Measurements from ENCODE around the gene TCF12.

DNA sequence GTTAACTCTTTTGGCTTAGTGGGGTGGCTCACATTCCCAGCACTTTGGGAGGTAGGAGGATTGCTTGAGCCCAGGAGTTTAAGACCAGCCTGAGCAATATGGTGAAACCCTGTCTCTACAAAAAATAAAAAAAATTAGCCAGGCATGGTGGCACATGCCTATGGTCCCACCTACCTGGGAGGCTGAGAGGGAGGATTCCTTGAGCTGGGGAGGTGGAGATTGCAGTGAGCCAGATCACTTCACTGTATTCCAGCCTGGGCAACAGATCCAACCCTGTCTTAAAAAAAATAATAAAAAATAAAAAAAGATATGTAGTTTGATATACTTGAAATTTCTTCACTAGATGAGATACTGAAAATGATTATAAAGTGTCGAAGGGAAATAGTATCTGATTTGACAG is 178.8 kb downstream of the TCF12 start:
- TF ChIP-seq SIN3A (IDR thresholded peaks at IDR 0.05; ENCODE audit: borderline replicate concordance, insufficient read depth, low read depth, low read length) (no peak), TCF7L2 (IDR thresholded peaks at IDR 0.05; ENCODE audit: low read depth, low read length) (no peak), POLR2AphosphoS5 (IDR thresholded peaks at IDR 0.05; ENCODE audit: low read depth, low read length) (no peak)
- TF ChIP-seq, protein P1, sequence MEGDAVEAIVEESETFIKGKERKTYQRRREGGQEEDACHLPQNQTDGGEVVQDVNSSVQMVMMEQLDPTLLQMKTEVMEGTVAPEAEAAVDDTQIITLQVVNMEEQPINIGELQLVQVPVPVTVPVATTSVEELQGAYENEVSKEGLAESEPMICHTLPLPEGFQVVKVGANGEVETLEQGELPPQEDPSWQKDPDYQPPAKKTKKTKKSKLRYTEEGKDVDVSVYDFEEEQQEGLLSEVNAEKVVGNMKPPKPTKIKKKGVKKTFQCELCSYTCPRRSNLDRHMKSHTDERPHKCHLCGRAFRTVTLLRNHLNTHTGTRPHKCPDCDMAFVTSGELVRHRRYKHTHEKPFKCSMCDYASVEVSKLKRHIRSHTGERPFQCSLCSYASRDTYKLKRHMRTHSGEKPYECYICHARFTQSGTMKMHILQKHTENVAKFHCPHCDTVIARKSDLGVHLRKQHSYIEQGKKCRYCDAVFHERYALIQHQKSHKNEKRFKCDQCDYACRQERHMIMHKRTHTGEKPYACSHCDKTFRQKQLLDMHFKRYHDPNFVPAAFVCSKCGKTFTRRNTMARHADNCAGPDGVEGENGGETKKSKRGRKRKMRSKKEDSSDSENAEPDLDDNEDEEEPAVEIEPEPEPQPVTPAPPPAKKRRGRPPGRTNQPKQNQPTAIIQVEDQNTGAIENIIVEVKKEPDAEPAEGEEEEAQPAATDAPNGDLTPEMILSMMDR (IDR thresholded peaks at IDR 0.05), result no peak
- TF ChIP-seq, protein P2, sequence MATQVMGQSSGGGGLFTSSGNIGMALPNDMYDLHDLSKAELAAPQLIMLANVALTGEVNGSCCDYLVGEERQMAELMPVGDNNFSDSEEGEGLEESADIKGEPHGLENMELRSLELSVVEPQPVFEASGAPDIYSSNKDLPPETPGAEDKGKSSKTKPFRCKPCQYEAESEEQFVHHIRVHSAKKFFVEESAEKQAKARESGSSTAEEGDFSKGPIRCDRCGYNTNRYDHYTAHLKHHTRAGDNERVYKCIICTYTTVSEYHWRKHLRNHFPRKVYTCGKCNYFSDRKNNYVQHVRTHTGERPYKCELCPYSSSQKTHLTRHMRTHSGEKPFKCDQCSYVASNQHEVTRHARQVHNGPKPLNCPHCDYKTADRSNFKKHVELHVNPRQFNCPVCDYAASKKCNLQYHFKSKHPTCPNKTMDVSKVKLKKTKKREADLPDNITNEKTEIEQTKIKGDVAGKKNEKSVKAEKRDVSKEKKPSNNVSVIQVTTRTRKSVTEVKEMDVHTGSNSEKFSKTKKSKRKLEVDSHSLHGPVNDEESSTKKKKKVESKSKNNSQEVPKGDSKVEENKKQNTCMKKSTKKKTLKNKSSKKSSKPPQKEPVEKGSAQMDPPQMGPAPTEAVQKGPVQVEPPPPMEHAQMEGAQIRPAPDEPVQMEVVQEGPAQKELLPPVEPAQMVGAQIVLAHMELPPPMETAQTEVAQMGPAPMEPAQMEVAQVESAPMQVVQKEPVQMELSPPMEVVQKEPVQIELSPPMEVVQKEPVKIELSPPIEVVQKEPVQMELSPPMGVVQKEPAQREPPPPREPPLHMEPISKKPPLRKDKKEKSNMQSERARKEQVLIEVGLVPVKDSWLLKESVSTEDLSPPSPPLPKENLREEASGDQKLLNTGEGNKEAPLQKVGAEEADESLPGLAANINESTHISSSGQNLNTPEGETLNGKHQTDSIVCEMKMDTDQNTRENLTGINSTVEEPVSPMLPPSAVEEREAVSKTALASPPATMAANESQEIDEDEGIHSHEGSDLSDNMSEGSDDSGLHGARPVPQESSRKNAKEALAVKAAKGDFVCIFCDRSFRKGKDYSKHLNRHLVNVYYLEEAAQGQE (IDR thresholded peaks at IDR 0.05; ENCODE audit: insufficient read depth in 1 of 2, low read depth in 2 of 2, low read length in 1 of 2), result no peak
